HL-60 (cell line): Measurements from ENCODE around the gene XRCC6.
"Not testable (repeated sequence)": the region's sequence is repeated elsewhere in the genome, so short reads cannot be mapped to it uniquely, and the experiment has no call there.

Experiments
- DNase-seq, 2 experiments: peaks; one replicate each; pipeline ENCODE4 v3.0.0-alpha.2; 2010 to 2020; ENCODE audit warnings: low read depth in 1 of 2, low spot score in 1 of 2
- H3K27ac ChIP-seq: fragments of 250-450 bp; sonication (Bioruptor Pico); replicated peaks from 2 replicates; pipeline ENCODE4 v1.5.1; 2020; ENCODE audit warnings: mild to moderate bottlenecking, moderate library complexity
- H3K27me3 ChIP-seq: fragments of 250-450 bp; sonication (Bioruptor Pico); 2 replicates; pipeline ENCODE4 v1.5.1; 2021; ENCODE audit warnings: mild to moderate bottlenecking, moderate library complexity; ENCODE audit not compliant: insufficient read depth, poor library complexity, severe bottlenecking
- H3K4me3 ChIP-seq: replicated peaks from 2 replicates; pipeline ENCODE4 v1.5.1; 2011; ENCODE audit warnings: mild to moderate bottlenecking, control low read depth, low read length; ENCODE audit not compliant: insufficient read depth
- CTCF ChIP-seq: IDR thresholded peaks from one replicate; pipeline ENCODE4 v1.5.1; 2011; ENCODE audit warnings: low read length, control low read depth, inconsistent platforms; ENCODE audit not compliant: insufficient read depth
- GABPA ChIP-seq: IDR thresholded peaks from 2 replicates; pipeline ENCODE4 v1.6.1; 2012; ENCODE audit warnings: low read depth
- POLR2AphosphoS5 ChIP-seq: IDR thresholded peaks from 2 replicates; pipeline ENCODE4 v1.6.1; 2012; ENCODE audit warnings: low read depth
- SPI1 ChIP-seq: IDR thresholded peaks from 2 replicates; pipeline ENCODE4 v1.6.1; 2012; ENCODE audit warnings: low read depth, mild to moderate bottlenecking, borderline replicate concordance
- TF ChIP-seq, protein P1 (sequence below): IDR thresholded peaks from 2 replicates; pipeline ENCODE4 v1.6.1; 2012; ENCODE audit warnings: low read depth; ENCODE audit not compliant: insufficient replicate concordance

XRCC6 gene

GRCh38 chr22:41589391-41590241 lies 31.5 kb upstream of the XRCC6 start, which contains the start of gene PMM1:
Gene PMM1 (minus strand): TSS chr22:41589840. CDS start chr22:41589805, 35 bp downstream.
- peak; percentile 99 to 100 for DNase-seq
- TF ChIP-seq POLR2AphosphoS5 (peak; percentile 55), SPI1 (peak; percentile 41; the same call in 1 of the 2 replicates), CTCF (no peak), GABPA (peak; percentile 54)
- TF ChIP-seq, protein P1, sequence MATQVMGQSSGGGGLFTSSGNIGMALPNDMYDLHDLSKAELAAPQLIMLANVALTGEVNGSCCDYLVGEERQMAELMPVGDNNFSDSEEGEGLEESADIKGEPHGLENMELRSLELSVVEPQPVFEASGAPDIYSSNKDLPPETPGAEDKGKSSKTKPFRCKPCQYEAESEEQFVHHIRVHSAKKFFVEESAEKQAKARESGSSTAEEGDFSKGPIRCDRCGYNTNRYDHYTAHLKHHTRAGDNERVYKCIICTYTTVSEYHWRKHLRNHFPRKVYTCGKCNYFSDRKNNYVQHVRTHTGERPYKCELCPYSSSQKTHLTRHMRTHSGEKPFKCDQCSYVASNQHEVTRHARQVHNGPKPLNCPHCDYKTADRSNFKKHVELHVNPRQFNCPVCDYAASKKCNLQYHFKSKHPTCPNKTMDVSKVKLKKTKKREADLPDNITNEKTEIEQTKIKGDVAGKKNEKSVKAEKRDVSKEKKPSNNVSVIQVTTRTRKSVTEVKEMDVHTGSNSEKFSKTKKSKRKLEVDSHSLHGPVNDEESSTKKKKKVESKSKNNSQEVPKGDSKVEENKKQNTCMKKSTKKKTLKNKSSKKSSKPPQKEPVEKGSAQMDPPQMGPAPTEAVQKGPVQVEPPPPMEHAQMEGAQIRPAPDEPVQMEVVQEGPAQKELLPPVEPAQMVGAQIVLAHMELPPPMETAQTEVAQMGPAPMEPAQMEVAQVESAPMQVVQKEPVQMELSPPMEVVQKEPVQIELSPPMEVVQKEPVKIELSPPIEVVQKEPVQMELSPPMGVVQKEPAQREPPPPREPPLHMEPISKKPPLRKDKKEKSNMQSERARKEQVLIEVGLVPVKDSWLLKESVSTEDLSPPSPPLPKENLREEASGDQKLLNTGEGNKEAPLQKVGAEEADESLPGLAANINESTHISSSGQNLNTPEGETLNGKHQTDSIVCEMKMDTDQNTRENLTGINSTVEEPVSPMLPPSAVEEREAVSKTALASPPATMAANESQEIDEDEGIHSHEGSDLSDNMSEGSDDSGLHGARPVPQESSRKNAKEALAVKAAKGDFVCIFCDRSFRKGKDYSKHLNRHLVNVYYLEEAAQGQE: peak; percentile 18
- Histone ChIP-seq H3K27ac (peak within 1 kb of the TSS; percentile 75), H3K27me3 (no peaks in the 10 kb centered on the region), H3K4me3 (peak within 1 kb of the TSS; percentile 99)

GRCh38 chr22:41593336-41593960 lies 27.6 kb upstream of the XRCC6 start:
- H3K4me3 ChIP-seq, DNase-seq, H3K27ac ChIP-seq, H3K27me3 ChIP-seq: not testable (repeated sequence)

GRCh38 chr22:41595703-41596102 lies 25.4 kb upstream of the XRCC6 start:
- no peak for DNase-seq
- no peak for TF ChIP-seq POLR2AphosphoS5
- no peak for TF ChIP-seq CTCF
- no peak for TF ChIP-seq GABPA
- TF ChIP-seq, protein P1: no peak
- TF ChIP-seq SPI1: no peak
- no peaks in the 10 kb centered on the region for H3K27me3 ChIP-seq
- no peak overlapping the region for H3K4me3 ChIP-seq
- H3K27ac ChIP-seq: no peak overlapping the region

- TF ChIP-seq POLR2AphosphoS5: peak; percentile 27; the same call in 1 of the 2 replicates
- TF ChIP-seq CTCF: peak; percentile 91
- TF ChIP-seq SPI1: no peak
- Histone ChIP-seq H3K27ac (no peak overlapping the region), H3K4me3 (no peak overlapping the region), H3K27me3 (no peaks in the 10 kb centered on the region)
- DNase-seq: peak; percentile 30 to 61
Measured at GRCh38 chr22:41596776-41597634, 24.1 kb upstream of the XRCC6 start.
